Ovary (tissue), 3 donors: Measurements from ENCODE around the gene CEP89.

Source experiments
- CTCF ChIP-seq, 3 donors: fragments of 450-650 bp in 2 of 3; fragments of 200-600 bp in 1 of 3; IDR thresholded peaks; one replicate each; pipeline versions ENCODE4 v1.5.1 to v1.8.0; 2016 to 2022; ENCODE audit warnings: antibody characterized with exemption in 3 of 3, mild to moderate bottlenecking in 1 of 3
- EP300 ChIP-seq: sonication (generic); formaldehyde crosslinking; IDR thresholded peaks from one replicate; pipeline ENCODE4 v1.6.1; 2017; ENCODE audit warnings: antibody characterized with exemption
- POLR2A ChIP-seq: fragments of 450-650 bp; IDR thresholded peaks from one replicate; pipeline ENCODE4 v1.6.1; 2017; ENCODE audit warnings: antibody characterized with exemption, mild to moderate bottlenecking, moderate library complexity
- donor health status: DM: no; HTN: no; CAD: no.

GRCh38 chr19:32886241-32886640 is 85.5 kb downstream of the CEP89 start:
- TF ChIP-seq CTCF (IDR thresholded peaks at IDR 0.05) (no peak), POLR2A (no peak), EP300 (no peak)
